ENCODE results near the gene PITPNC1. TPM values are rescaled to one million over a fixed set of nuclear protein-coding genes. Genes with fewer than 3 reads are reported as not detected.

Gene PITPNC1
- total and polyA plus RNA-seq, 5 donors from 2014 or later = 27.3 to 47.9 (median 39.5) TPM

- no peak overlapping the region for H3K4me3 ChIP-seq (ENCODE audit: low read depth, low read length)
- no peaks in the 10 kb centered on the region for H3K27me3 Mint-ChIP-seq
- H3K4me1 ChIP-seq (ENCODE audit: control insufficient read depth, insufficient read depth, low read length, poor library complexity, severe bottlenecking) = no peaks in the 10 kb centered on the region
- peaks cover 74% of the 10 kb centered on the region for H3K36me3 ChIP-seq (ENCODE audit: control insufficient read depth, insufficient read depth, low read length)
- ATAC-seq (ENCODE audit: low read depth in 2 of 2) (no peak), DNase-seq (no peak)
- peak overlapping the region in 1 of 3 donors; percentile 94 for H3K27ac Mint-ChIP-seq
- peaks cover 0 to 6% (median 2%) of the 10 kb centered on the region in 4 donors for H3K4me1 Mint-ChIP-seq
- H3K36me3 Mint-ChIP-seq = peaks cover 49% of the 10 kb centered on the region
- H3K4me3 Mint-ChIP-seq = no peak overlapping the region
- no peak overlapping the region for H3K27ac ChIP-seq (ENCODE audit: insufficient read depth, low read length, poor library complexity, severe bottlenecking)
- no peaks in the 10 kb centered on the region for H3K27me3 ChIP-seq (ENCODE audit: control insufficient read depth, insufficient read depth, low read length)
- peaks cover 0 to 1% (median 0%) of the 10 kb centered on the region in 7 donors for H3K9me3 Mint-ChIP-seq
- H3K9me3 ChIP-seq (ENCODE audit: control insufficient read depth in 2 of 2, low read length in 2 of 2) = no peaks in the 10 kb centered on the region
Measured at GRCh38 chr17:67343237-67343636, 33.8 kb upstream of the PITPNC1 start.

DNA sequence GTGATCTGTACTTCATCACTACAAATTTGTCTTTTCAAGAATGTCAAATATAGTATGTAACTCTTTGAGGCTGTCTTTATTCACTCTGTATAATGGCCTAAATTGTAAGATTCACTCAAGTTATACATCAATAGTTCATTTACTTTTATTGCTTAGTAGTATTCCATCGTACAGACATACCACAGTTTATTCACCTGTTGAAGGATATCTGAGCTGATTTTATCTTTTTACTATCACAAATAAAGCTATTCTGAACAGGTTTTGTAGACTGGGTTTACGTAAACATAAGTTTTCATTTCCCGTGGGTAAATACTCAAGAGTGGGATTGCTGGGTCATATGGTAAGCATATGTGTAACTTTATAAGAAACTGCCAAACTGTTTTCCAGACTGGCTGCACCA is 29.3 kb upstream of the PITPNC1 start:
- DNase-seq (no peak), ATAC-seq (ENCODE audit: low read depth in 2 of 2) (no peak)
- Mint-ChIP-seq H3K9me3 (peaks cover 0 to 1% (median 0%) of the 10 kb centered on the region in 7 donors), H3K36me3 (peaks cover 38% of the 10 kb centered on the region), H3K27me3 (no peaks in the 10 kb centered on the region), H3K4me1 (peaks cover 0 to 6% (median 3%) of the 10 kb centered on the region in 4 donors), H3K4me3 (no peak overlapping the region), H3K27ac (no peak overlapping the region)
- Histone ChIP-seq H3K36me3 (ENCODE audit: control insufficient read depth, insufficient read depth, low read length) (peaks cover 87% of the 10 kb centered on the region), H3K9me3 (ENCODE audit: control insufficient read depth in 2 of 2, low read length in 2 of 2) (no peaks in the 10 kb centered on the region), H3K27me3 (ENCODE audit: control insufficient read depth, insufficient read depth, low read length) (no peaks in the 10 kb centered on the region), H3K4me1 (ENCODE audit: control insufficient read depth, insufficient read depth, low read length, poor library complexity, severe bottlenecking) (no peaks in the 10 kb centered on the region), H3K27ac (ENCODE audit: insufficient read depth, low read length, poor library complexity, severe bottlenecking) (no peak overlapping the region), H3K4me3 (ENCODE audit: low read depth, low read length) (no peak overlapping the region)

DNA sequence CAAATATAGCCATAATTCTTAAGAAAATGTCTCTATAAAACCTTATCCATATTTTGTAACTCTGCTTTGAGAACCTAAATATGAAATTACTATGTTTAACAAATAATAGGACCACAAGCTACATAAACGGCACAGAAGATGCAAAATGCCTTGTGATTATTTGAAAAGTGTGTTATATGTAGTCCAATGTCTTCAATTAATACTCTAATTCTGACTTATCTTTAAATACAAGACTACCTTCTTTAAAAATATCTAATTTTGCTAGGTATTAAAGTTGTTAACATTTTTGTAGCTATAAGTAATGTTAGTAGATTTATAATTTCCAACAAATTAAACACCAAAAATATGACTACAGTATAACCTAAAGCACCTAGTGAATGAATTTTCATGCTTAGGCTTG is 27.7 kb upstream of the PITPNC1 start:
- Mint-ChIP-seq H3K4me1 (peaks cover 0 to 6% (median 2%) of the 10 kb centered on the region in 4 donors), H3K36me3 (peaks cover 35% of the 10 kb centered on the region), H3K27ac (no peak overlapping the region), H3K4me3 (no peak overlapping the region), H3K27me3 (no peaks in the 10 kb centered on the region), H3K9me3 (no peaks in the 10 kb centered on the region)
- ATAC-seq (ENCODE audit: low read depth in 2 of 2) = no peak
- H3K9me3 ChIP-seq (ENCODE audit: control insufficient read depth in 2 of 2, low read length in 2 of 2) = no peaks in the 10 kb centered on the region
- no peak for DNase-seq
- H3K27me3 ChIP-seq (ENCODE audit: control insufficient read depth, insufficient read depth, low read length) = no peaks in the 10 kb centered on the region
- no peaks in the 10 kb centered on the region for H3K4me1 ChIP-seq (ENCODE audit: control insufficient read depth, insufficient read depth, low read length, poor library complexity, severe bottlenecking)
- peaks cover 89% of the 10 kb centered on the region for H3K36me3 ChIP-seq (ENCODE audit: control insufficient read depth, insufficient read depth, low read length)
- H3K4me3 ChIP-seq (ENCODE audit: low read depth, low read length) = no peak overlapping the region
- no peak overlapping the region for H3K27ac ChIP-seq (ENCODE audit: insufficient read depth, low read length, poor library complexity, severe bottlenecking)

GRCh38 chr17:67353161-67353560 is 23.9 kb upstream of the PITPNC1 start:
- ATAC-seq (ENCODE audit: low read depth in 2 of 2) (no peak), DNase-seq (no peak)
- Histone ChIP-seq H3K27me3 (ENCODE audit: control insufficient read depth, insufficient read depth, low read length) (no peaks in the 10 kb centered on the region), H3K9me3 (ENCODE audit: control insufficient read depth in 2 of 2, low read length in 2 of 2) (no peaks in the 10 kb centered on the region), H3K36me3 (ENCODE audit: control insufficient read depth, insufficient read depth, low read length) (peaks cover 89% of the 10 kb centered on the region), H3K4me1 (ENCODE audit: control insufficient read depth, insufficient read depth, low read length, poor library complexity, severe bottlenecking) (peaks cover 3% of the 10 kb centered on the region), H3K27ac (ENCODE audit: insufficient read depth, low read length, poor library complexity, severe bottlenecking) (no peak overlapping the region), H3K4me3 (ENCODE audit: low read depth, low read length) (no peak overlapping the region)
- no peak overlapping the region for H3K4me3 Mint-ChIP-seq
- H3K9me3 Mint-ChIP-seq = no peaks in the 10 kb centered on the region
- H3K27ac Mint-ChIP-seq = no peak overlapping the region
- peaks cover 8 to 13% (median 12%) of the 10 kb centered on the region in 4 donors for H3K4me1 Mint-ChIP-seq
- H3K27me3 Mint-ChIP-seq = no peaks in the 10 kb centered on the region
- peaks cover 22% of the 10 kb centered on the region for H3K36me3 Mint-ChIP-seq

- H3K27ac ChIP-seq (ENCODE audit: insufficient read depth, low read length, poor library complexity, severe bottlenecking) = no peak overlapping the region
- no peak overlapping the region for H3K4me3 ChIP-seq (ENCODE audit: low read depth, low read length)
- Mint-ChIP-seq H3K4me3 (no peak overlapping the region), H3K27me3 (no peaks in the 10 kb centered on the region), H3K27ac (no peak overlapping the region), H3K4me1 (peaks cover 14 to 20% (median 18%) of the 10 kb centered on the region in 4 donors), H3K36me3 (peaks cover 21% of the 10 kb centered on the region), H3K9me3 (no peaks in the 10 kb centered on the region)
- no peaks in the 10 kb centered on the region for H3K27me3 ChIP-seq (ENCODE audit: control insufficient read depth, insufficient read depth, low read length)
- no peaks in the 10 kb centered on the region for H3K9me3 ChIP-seq (ENCODE audit: control insufficient read depth in 2 of 2, low read length in 2 of 2)
- DNase-seq (no peak), ATAC-seq (ENCODE audit: low read depth in 2 of 2) (no peak)
- H3K36me3 ChIP-seq (ENCODE audit: control insufficient read depth, insufficient read depth, low read length) = peaks cover 81% of the 10 kb centered on the region
- peaks cover 12% of the 10 kb centered on the region for H3K4me1 ChIP-seq (ENCODE audit: control insufficient read depth, insufficient read depth, low read length, poor library complexity, severe bottlenecking)
Measured at GRCh38 chr17:67353929-67354574, 23.0 kb upstream of the PITPNC1 start.

GRCh38 chr17:67358612-67359011 is 18.5 kb upstream of the PITPNC1 start:
- peaks cover 26 to 58% (median 48%) of the 10 kb centered on the region in 4 donors for H3K4me1 Mint-ChIP-seq
- H3K36me3 ChIP-seq (ENCODE audit: control insufficient read depth, insufficient read depth, low read length) = peaks cover 58% of the 10 kb centered on the region
- H3K27ac Mint-ChIP-seq = peak overlapping the region in 1 of 3 donors; percentile 54
- peaks cover 44% of the 10 kb centered on the region for H3K4me1 ChIP-seq (ENCODE audit: control insufficient read depth, insufficient read depth, low read length, poor library complexity, severe bottlenecking)
- no peaks in the 10 kb centered on the region for H3K27me3 Mint-ChIP-seq
- H3K9me3 ChIP-seq (ENCODE audit: control insufficient read depth in 2 of 2, low read length in 2 of 2) = no peaks in the 10 kb centered on the region
- peaks cover 25% of the 10 kb centered on the region for H3K36me3 Mint-ChIP-seq
- H3K4me3 Mint-ChIP-seq = peak overlapping the region; percentile 40 to 83 (median 66)
- peak overlapping the region; percentile 56 for H3K4me3 ChIP-seq (ENCODE audit: low read depth, low read length)
- no peaks in the 10 kb centered on the region for H3K27me3 ChIP-seq (ENCODE audit: control insufficient read depth, insufficient read depth, low read length)
- ATAC-seq (ENCODE audit: low read depth in 2 of 2) (peak in 1 of 2 donors; percentile 37), DNase-seq (peak in 1 of 3 donors; percentile 54)
- H3K9me3 Mint-ChIP-seq = no peaks in the 10 kb centered on the region
- peak overlapping the region; percentile 8 for H3K27ac ChIP-seq (ENCODE audit: insufficient read depth, low read length, poor library complexity, severe bottlenecking)

- H3K27ac ChIP-seq (ENCODE audit: insufficient read depth, low read length, poor library complexity, severe bottlenecking) = peak overlapping the region; percentile 68
- H3K4me3 Mint-ChIP-seq = peak overlapping the region; percentile 42 to 62 (median 52)
- DNase-seq (peak; percentile 44 to 79 (median 62)), ATAC-seq (ENCODE audit: low read depth in 2 of 2) (peak; percentile 83 to 87)
- no peaks in the 10 kb centered on the region for H3K27me3 Mint-ChIP-seq
- H3K36me3 ChIP-seq (ENCODE audit: control insufficient read depth, insufficient read depth, low read length) = peaks cover 43% of the 10 kb centered on the region
- peaks cover 24% of the 10 kb centered on the region for H3K36me3 Mint-ChIP-seq
- no peaks in the 10 kb centered on the region for H3K9me3 Mint-ChIP-seq
- H3K9me3 ChIP-seq (ENCODE audit: control insufficient read depth in 2 of 2, low read length in 2 of 2) = no peaks in the 10 kb centered on the region
- H3K4me3 ChIP-seq (ENCODE audit: low read depth, low read length) = peak overlapping the region; percentile 63
- H3K4me1 ChIP-seq (ENCODE audit: control insufficient read depth, insufficient read depth, low read length, poor library complexity, severe bottlenecking) = peaks cover 59% of the 10 kb centered on the region
- H3K27me3 ChIP-seq (ENCODE audit: control insufficient read depth, insufficient read depth, low read length) = no peaks in the 10 kb centered on the region
- peak overlapping the region in 2 of 3 donors; percentile 68 to 80 for H3K27ac Mint-ChIP-seq
- peaks cover 30 to 73% (median 60%) of the 10 kb centered on the region in 4 donors for H3K4me1 Mint-ChIP-seq
Measured at GRCh38 chr17:67359960-67360791, 16.9 kb upstream of the PITPNC1 start.

Measured in CD4-positive, CD25-positive, alpha-beta regulatory T cell (primary cell).